DOHH2 (cell line): ENCODE measurements around the gene CACNA1D.

Experiments
- EZH2phosphoT487 ChIP-seq: fragments of 200-600 bp; sonication (generic); IDR thresholded peaks from 2 replicates; pipeline ENCODE4 v1.6.1; 2017; ENCODE audit warnings: borderline replicate concordance, mild to moderate bottlenecking, antibody characterized with exemption, low read length, moderate library complexity, mixed read lengths
- TF ChIP-seq, protein P1 (sequence below): fragments of 200-600 bp; sonication (generic); IDR thresholded peaks from one replicate; pipeline ENCODE4 v1.5.1; 2014; ENCODE audit warnings: antibody characterized with exemption, mild to moderate bottlenecking, low read depth, low read length; ENCODE audit not compliant: poor library complexity, severe bottlenecking

DNA sequence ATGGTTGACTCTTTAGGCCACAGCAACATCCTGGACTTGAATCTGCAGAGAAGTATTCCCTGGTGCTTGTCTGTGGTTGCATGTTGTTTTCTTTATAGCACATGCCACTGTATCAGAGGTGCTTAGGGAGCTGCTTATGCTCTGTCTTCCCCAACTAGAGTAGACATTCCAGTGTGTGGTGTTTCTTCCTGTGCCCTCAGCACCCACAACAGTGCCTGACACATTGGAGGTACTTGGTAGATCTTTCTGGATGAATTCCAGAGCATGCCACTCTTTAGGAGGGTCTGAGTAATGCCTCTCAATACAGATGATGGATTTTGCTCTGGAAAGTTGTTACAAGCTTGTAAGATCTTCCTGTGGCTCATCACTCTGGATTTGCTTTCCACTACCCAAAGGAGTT, 234.2 kb downstream of the CACNA1D start:
- TF ChIP-seq, protein P1, sequence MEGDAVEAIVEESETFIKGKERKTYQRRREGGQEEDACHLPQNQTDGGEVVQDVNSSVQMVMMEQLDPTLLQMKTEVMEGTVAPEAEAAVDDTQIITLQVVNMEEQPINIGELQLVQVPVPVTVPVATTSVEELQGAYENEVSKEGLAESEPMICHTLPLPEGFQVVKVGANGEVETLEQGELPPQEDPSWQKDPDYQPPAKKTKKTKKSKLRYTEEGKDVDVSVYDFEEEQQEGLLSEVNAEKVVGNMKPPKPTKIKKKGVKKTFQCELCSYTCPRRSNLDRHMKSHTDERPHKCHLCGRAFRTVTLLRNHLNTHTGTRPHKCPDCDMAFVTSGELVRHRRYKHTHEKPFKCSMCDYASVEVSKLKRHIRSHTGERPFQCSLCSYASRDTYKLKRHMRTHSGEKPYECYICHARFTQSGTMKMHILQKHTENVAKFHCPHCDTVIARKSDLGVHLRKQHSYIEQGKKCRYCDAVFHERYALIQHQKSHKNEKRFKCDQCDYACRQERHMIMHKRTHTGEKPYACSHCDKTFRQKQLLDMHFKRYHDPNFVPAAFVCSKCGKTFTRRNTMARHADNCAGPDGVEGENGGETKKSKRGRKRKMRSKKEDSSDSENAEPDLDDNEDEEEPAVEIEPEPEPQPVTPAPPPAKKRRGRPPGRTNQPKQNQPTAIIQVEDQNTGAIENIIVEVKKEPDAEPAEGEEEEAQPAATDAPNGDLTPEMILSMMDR: no peak
- no peak for TF ChIP-seq EZH2phosphoT487
